ENCODE data around the gene COPS8. TPM values are rescaled to one million over a fixed set of nuclear protein-coding genes. Genes with fewer than 3 reads are reported as not detected.

The COPS8 gene
- total and polyA plus RNA-seq, 2 of the 8 experiments (the other 6 are each of a cell fraction or from before 2014, with no cell fraction given), result 59.3 to 67.5 TPM

DNA sequence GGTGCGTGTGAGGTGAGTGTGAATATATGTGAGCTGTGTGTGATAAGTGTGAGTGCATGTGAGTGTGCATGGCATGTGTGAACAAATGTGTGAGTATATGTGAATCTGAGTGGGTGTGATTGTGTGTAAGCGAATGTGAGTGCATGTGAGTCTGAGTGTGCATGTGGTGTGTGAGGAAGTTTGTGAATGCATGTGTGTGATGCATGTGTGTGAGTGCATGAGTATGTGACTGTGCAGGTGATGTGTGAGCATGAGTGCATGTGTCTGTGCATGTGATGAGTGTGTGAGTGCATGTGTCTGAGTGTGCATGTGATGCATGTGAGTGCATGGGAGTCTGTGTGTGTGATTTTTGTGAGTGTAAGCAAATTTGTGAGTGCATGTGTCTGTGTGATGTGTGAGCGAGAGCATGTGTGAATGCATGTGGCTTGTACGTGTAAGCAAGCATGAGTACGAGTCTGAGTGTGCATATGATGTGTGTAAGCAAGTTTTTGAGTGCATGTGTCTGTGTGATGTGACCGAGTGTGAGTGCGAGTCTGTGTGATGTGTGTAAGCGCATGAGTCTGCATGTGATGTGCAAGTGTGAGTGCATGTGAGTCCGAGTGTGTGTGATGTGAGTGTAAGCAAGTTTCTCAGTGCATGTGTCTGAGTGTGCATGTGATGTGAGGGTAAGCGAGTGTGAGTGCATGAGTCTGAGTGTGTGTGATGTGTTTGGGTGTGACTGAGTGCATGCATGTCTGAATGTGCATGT, 43.3 kb downstream of the COPS8 start:
- FAIRE-seq, result peak; percentile 39
- CTCF ChIA-PET (ENCODE audit: partially characterized antibody), result no interaction called here
- no peak for TF ChIP-seq POLR2AphosphoS5 (IDR thresholded peaks at IDR 0.05; ENCODE audit: low read depth, low read length)
- TF ChIP-seq TBP (IDR thresholded peaks at IDR 0.05; ENCODE audit: low read depth, low read length), result no peak
- no peak for TF ChIP-seq SP4 (IDR thresholded peaks at IDR 0.05; ENCODE audit: low read length)
- TF ChIP-seq TAF7 (optimal IDR thresholded peaks at IDR 0.05; ENCODE audit: borderline replicate concordance, low read depth, low read length), result no peak
- TF ChIP-seq EGR1 (IDR thresholded peaks at IDR 0.05; ENCODE audit: borderline replicate concordance, low read depth, low read length), result no peak
- TF ChIP-seq RFX5 (IDR thresholded peaks at IDR 0.05; ENCODE audit: borderline replicate concordance, low read depth, low read length), result no peak
- no peak for TF ChIP-seq KDM1A (IDR thresholded peaks at IDR 0.05; ENCODE audit: borderline replicate concordance, low read length)
- no peak for TF ChIP-seq SIN3A (conservative IDR thresholded peaks at IDR 0.05 in 1 of 2, IDR thresholded peaks at IDR 0.05 in 1 of 2; ENCODE audit: low read depth in 1 of 2, low read length in 2 of 2)
- no peak for TF ChIP-seq NRF1 (IDR thresholded peaks at IDR 0.05; ENCODE audit: low read depth, low read length)
- no peak for TF ChIP-seq GABPA (IDR thresholded peaks at IDR 0.05; ENCODE audit: borderline replicate concordance, insufficient read depth, low read length)
- TF ChIP-seq GTF2F1 (IDR thresholded peaks at IDR 0.05; ENCODE audit: borderline replicate concordance, low read depth, low read length), result no peak
- TF ChIP-seq BCL11A (IDR thresholded peaks at IDR 0.05; ENCODE audit: low read depth in 2 of 2, low read length in 2 of 2), result no peak

More for the DNA sequence above, 43.3 kb downstream of the COPS8 start:
- Histone ChIP-seq H4K8ac (ENCODE audit: extremely low read depth, insufficient read depth, low read length) (no peak overlapping the region), H3K4me3 (ENCODE audit: extremely low read depth in 1 of 4, insufficient read depth in 2 of 4, low read depth in 3 of 4, low read length in 4 of 4) (no peak overlapping the region), H3K4me2 (ENCODE audit: insufficient read depth in 1 of 2, low read depth in 2 of 2, low read length in 2 of 2) (no peak overlapping the region; a peak in 1 of 4 replicates), H3K27ac (ENCODE audit: low read depth, low read length) (no peak overlapping the region), H2BK12ac (ENCODE audit: low read depth, low read length) (peak overlapping the region; percentile 70; the same call in 1 of the 2 replicates), H4K91ac (replicated peaks; ENCODE audit: insufficient read length, low read length) (peak overlapping the region; percentile 81), H3K9ac (replicated peaks in 1 of 4; ENCODE audit: extremely low read depth in 1 of 4, low read depth in 3 of 4, low read length in 3 of 4) (no peak overlapping the region; a peak in 1 of 7 replicates), H4K20me1 (replicated peaks in 1 of 2; ENCODE audit: control insufficient read depth in 1 of 2, insufficient read depth in 2 of 2, low read length in 2 of 2) (peaks cover 0 to 12% of the 10 kb centered on the region in 2 experiments), H4K5ac (ENCODE audit: insufficient read length, low read depth, low read length) (no peak overlapping the region), H3K23me2 (ENCODE audit: low read depth, low read length) (peaks cover 16% of the 10 kb centered on the region), H3K9me3 (ENCODE audit: insufficient read depth in 2 of 2, low read depth in 1 of 2, low read length in 1 of 2) (peaks cover 3 to 24% of the 10 kb centered on the region in 2 experiments; a peak in 3 of 4 replicates), H3K4me1 (replicated peaks in 1 of 4; ENCODE audit: control insufficient read depth in 3 of 4, insufficient read depth in 4 of 4, low read length in 3 of 4) (peaks cover 2 to 7% (median 3%) of the 10 kb centered on the region in 4 experiments; a peak in 6 of 7 replicates), H3K23ac (ENCODE audit: insufficient read length) (no peak overlapping the region), H2BK15ac (ENCODE audit: low read length) (0 out of 2 replicates have a peak overlapping the region, but pooled peaks have one; percentile 76), H2BK120ac (replicated peaks; ENCODE audit: low read depth, low read length) (peak overlapping the region; percentile 44), H3K27me3 (replicated peaks in 1 of 4; ENCODE audit: control insufficient read depth in 3 of 4, extremely low read depth in 1 of 4, insufficient read depth in 3 of 4, low read length in 3 of 4) (no peaks in the 10 kb centered on the region; a peak in 1 of 7 replicates), H3K14ac (ENCODE audit: insufficient read length) (peak overlapping the region; percentile 19), H2BK5ac (ENCODE audit: low read depth, low read length) (peak overlapping the region; percentile 14; the same call in 1 of the 2 replicates), H3K56ac (replicated peaks; ENCODE audit: insufficient read length, low read depth, low read length) (no peak overlapping the region), H3K79me1 (ENCODE audit: low read depth, low read length) (peaks cover 4% of the 10 kb centered on the region; the same call in 1 of the 2 replicates), H2AK5ac (ENCODE audit: low read depth, low read length) (peak overlapping the region; percentile 92), H3K4ac (replicated peaks; ENCODE audit: insufficient read length, low read depth, low read length) (peak overlapping the region; percentile 63), H3K18ac (ENCODE audit: extremely low read depth, low read length) (no peak overlapping the region), H2AFZ (ENCODE audit: low read length) (no peak overlapping the region), H2BK20ac (ENCODE audit: low read length) (peak overlapping the region; percentile 53), H3K79me2 (ENCODE audit: control insufficient read depth in 1 of 2, insufficient read depth in 2 of 2, low read length in 2 of 2) (peaks cover 0 to 11% of the 10 kb centered on the region in 2 experiments; a peak in 2 of 4 replicates), H3K36me3 (ENCODE audit: control insufficient read depth in 2 of 4, insufficient read depth in 4 of 4, low read length in 3 of 4) (peaks cover 0 to 4% (median 0%) of the 10 kb centered on the region in 4 experiments; a peak in 1 of 8 replicates)
- DNase-seq (ENCODE audit: low read depth in 1 of 2, low spot score in 2 of 2), result no peak
- 86 to 100% methylated on average over 2 to 10 of the region's 10 CpGs for whole genome bisulfite sequencing, 2 experiments (ENCODE audit: extremely low coverage in 1 of 2, insufficient coverage in 1 of 2, insufficient read length in 1 of 2, insufficient replicate concordance in 2 of 2, low coverage in 1 of 2, low lambda C conversion rate in 2 of 2, missing lambda C conversion rate in 1 of 2)
- POLR2A ChIA-PET (ENCODE audit: partially characterized antibody), result no interaction called here

Measured in H1 (cell line).